Measurements from ENCODE around the gene ESRRA. TPM values are rescaled to one million over a fixed set of nuclear protein-coding genes. Genes with fewer than 3 reads are reported as not detected.

The ESRRA gene
- total RNA-seq, 1 donor from 2014 or later, result 42.3 TPM

DNA sequence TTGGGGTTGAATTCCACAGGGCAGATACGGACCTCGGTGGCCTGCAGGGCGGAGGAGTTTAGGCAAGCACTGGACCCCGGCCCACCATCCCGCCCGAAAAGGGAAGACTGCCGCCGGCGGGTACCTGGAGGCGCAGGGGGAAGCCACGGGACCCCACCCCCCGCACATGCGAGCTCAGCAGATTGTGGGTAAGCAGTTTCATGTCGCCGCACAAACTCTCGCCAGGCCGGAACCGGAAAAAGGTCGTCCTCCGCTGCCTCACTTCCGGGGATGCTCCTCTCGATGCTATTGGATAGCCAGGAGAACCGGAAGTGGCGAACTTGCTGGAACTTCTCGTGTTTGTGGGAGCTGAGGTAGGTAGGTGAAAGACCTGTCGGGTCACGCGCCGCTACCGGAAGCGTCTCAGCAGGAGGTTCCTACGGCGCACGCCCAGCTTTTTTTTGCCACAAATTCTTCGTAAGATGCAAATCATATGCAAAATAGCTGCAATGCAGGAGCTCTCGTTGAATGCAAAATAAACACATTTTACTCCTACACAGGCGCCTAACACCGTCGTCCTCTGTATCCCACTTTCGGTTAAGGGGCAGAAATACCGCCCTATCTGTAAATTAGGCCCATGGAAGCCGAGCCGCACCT is 12.1 kb downstream of the ESRRA start, which contains the start of gene TRMT112:
TRMT112 (minus strand) TSS at position 235 of the 636 bp plus-strand sequence; CDS start at position 202, 33 bp downstream.
- TF ChIP-seq, protein P1, sequence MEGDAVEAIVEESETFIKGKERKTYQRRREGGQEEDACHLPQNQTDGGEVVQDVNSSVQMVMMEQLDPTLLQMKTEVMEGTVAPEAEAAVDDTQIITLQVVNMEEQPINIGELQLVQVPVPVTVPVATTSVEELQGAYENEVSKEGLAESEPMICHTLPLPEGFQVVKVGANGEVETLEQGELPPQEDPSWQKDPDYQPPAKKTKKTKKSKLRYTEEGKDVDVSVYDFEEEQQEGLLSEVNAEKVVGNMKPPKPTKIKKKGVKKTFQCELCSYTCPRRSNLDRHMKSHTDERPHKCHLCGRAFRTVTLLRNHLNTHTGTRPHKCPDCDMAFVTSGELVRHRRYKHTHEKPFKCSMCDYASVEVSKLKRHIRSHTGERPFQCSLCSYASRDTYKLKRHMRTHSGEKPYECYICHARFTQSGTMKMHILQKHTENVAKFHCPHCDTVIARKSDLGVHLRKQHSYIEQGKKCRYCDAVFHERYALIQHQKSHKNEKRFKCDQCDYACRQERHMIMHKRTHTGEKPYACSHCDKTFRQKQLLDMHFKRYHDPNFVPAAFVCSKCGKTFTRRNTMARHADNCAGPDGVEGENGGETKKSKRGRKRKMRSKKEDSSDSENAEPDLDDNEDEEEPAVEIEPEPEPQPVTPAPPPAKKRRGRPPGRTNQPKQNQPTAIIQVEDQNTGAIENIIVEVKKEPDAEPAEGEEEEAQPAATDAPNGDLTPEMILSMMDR (IDR thresholded peaks at IDR 0.05; ENCODE audit: unreplicated experiment), result no peak
- peaks cover 22% of the 10 kb centered on the region for H3K27me3 Mint-ChIP-seq (ENCODE audit: unreplicated experiment)
- H3K4me1 Mint-ChIP-seq (ENCODE audit: unreplicated experiment), result peaks cover 22% of the 10 kb centered on the region
- H3K9me3 Mint-ChIP-seq (ENCODE audit: unreplicated experiment), result no peaks in the 10 kb centered on the region
- peak within 1 kb of the TSS; percentile 94 for H3K4me3 Mint-ChIP-seq (ENCODE audit: unreplicated experiment)
- peaks cover 34% of the 10 kb centered on the region for H3K36me3 Mint-ChIP-seq (ENCODE audit: low read depth, unreplicated experiment)
- DNase-seq (ENCODE audit: low spot score), result peak; percentile 79
- H3K27ac Mint-ChIP-seq (ENCODE audit: unreplicated experiment), result peak within 1 kb of the TSS; percentile 92

DNA sequence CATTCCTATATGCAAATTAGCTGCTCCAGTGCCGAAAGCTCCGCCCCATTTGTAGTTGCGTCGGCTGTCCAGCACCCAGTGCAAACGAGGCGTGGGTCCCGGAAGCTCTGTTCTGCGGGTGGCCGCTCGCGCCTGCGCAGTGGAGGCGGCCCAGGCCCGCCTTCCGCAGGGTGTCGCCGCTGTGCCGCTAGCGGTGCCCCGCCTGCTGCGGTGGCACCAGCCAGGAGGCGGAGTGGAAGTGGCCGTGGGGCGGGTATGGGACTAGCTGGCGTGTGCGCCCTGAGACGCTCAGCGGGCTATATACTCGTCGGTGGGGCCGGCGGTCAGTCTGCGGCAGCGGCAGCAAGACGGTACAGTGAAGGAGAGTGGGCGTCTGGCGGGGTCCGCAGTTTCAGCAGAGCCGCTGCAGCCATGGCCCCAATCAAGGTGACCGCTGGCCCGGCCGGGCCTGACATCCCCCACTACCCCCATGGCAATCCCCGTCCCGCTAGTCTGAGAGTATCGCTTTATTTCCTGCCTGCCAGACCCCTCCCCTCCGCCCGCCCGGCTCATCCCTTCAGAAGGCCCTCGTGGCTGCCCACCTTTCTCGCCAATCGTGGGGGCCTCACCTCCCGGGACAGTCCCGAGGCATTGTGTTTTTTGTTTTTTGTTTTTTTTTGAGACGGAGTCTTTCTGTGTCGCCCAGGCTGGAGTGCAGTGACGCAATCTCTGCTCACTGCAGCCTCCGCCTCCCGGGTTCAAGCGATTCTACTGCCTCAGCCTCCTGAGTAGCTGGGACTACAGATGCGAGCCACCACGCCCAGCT is 12.8 kb downstream of the ESRRA start, which contains the start of gene PRDX5:
PRDX5 (plus strand) TSS at position 161 of the 805 bp plus-strand sequence; CDS start at position 256, 95 bp downstream.
- H3K4me1 Mint-ChIP-seq (ENCODE audit: unreplicated experiment), result peaks cover 17% of the 10 kb centered on the region
- peaks cover 18% of the 10 kb centered on the region for H3K27me3 Mint-ChIP-seq (ENCODE audit: unreplicated experiment)
- TF ChIP-seq, protein P1 (IDR thresholded peaks at IDR 0.05; ENCODE audit: unreplicated experiment), result no peak
- H3K9me3 Mint-ChIP-seq (ENCODE audit: unreplicated experiment), result no peaks in the 10 kb centered on the region
- peak within 1 kb of the TSS; percentile 92 for H3K27ac Mint-ChIP-seq (ENCODE audit: unreplicated experiment)
- peak within 1 kb of the TSS; percentile 94 for H3K4me3 Mint-ChIP-seq (ENCODE audit: unreplicated experiment)
- H3K36me3 Mint-ChIP-seq (ENCODE audit: low read depth, unreplicated experiment), result peaks cover 27% of the 10 kb centered on the region
- peak; percentile 90 for DNase-seq (ENCODE audit: low spot score)

DNA sequence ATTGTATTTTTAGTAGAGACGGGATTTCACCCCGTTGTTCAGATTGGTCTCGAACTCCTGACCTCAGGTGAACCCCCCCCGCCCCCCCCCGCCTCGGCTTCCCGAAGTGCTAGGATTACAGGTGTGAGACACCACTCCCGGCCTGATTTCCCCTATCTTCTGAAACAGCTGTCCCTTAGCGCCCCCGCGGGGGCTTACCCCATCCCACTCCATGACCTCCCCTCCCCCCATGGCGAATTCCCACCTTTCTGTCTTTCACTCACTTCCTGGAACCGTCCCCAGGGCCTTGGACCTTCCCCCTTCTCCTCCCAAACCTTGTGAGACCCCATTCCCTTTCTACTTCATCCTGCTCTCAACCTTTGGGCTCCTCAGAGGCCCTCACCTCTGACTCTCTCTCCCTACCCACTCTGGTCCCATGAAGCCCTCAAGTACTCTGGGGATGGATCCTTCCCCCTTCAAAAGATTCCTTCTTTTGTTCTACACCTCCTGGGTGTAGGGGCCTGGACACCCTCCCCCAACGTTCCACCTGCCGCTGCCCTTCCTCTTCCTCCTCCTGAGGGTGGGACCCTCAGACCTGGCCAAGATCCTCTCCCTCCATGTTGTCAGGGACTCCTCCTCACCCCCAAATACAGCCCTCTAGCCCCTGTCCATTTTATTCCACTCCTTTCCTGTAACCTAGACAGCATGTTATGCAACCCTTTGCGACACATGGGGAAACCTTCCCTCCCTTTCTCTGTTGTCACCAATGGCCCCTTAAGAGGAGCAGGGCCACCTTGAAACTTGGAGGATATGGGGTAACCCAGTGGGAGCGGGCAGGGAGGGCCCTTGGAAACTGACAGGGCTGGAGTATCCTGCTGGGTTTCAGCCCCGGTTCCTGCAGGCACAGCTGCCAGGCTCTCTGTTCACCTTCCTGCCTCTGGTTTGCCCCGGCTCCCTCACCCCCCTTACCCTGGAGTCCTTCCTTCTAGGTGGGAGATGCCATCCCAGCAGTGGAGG is 13.7 kb downstream of the ESRRA start:
- TF ChIP-seq, protein P1 (IDR thresholded peaks at IDR 0.05; ENCODE audit: unreplicated experiment), result no peak
- Mint-ChIP-seq H3K9me3 (ENCODE audit: unreplicated experiment) (no peaks in the 10 kb centered on the region), H3K4me1 (ENCODE audit: unreplicated experiment) (peaks cover 23% of the 10 kb centered on the region), H3K4me3 (ENCODE audit: unreplicated experiment) (peak overlapping the region; percentile 94), H3K36me3 (ENCODE audit: low read depth, unreplicated experiment) (peaks cover 23% of the 10 kb centered on the region), H3K27ac (ENCODE audit: unreplicated experiment) (peak overlapping the region; percentile 80), H3K27me3 (ENCODE audit: unreplicated experiment) (peaks cover 16% of the 10 kb centered on the region)
- DNase-seq (ENCODE audit: low spot score), result no peak

DNA sequence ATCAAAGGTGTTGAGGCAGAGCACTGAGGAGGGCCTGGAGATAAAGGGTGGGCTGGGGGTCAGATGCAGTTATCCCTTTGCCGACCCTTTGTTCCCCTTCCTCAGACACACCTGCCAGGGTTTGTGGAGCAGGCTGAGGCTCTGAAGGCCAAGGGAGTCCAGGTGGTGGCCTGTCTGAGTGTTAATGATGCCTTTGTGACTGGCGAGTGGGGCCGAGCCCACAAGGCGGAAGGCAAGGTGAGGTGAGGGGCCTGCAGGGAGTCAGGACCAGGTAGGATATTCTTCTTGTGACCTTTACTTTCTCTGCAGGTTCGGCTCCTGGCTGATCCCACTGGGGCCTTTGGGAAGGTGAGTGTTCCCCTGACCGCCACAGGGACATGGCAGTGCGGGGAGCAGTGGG is 15.2 kb downstream of the ESRRA start:
- H3K36me3 Mint-ChIP-seq (ENCODE audit: low read depth, unreplicated experiment), result peaks cover 23% of the 10 kb centered on the region
- H3K27me3 Mint-ChIP-seq (ENCODE audit: unreplicated experiment), result peaks cover 12% of the 10 kb centered on the region
- H3K4me3 Mint-ChIP-seq (ENCODE audit: unreplicated experiment), result peak overlapping the region; percentile 56
- peaks cover 23% of the 10 kb centered on the region for H3K4me1 Mint-ChIP-seq (ENCODE audit: unreplicated experiment)
- no peak for DNase-seq (ENCODE audit: low spot score)
- H3K9me3 Mint-ChIP-seq (ENCODE audit: unreplicated experiment), result no peaks in the 10 kb centered on the region
- TF ChIP-seq, protein P1 (IDR thresholded peaks at IDR 0.05; ENCODE audit: unreplicated experiment), result no peak
- H3K27ac Mint-ChIP-seq (ENCODE audit: unreplicated experiment), result no peak overlapping the region
